NB4 (cell line): ENCODE measurements around the gene MYO9B.

Experiments
- CTCF ChIP-seq: IDR thresholded peaks from one replicate; pipeline ENCODE4 v1.5.1; 2012; ENCODE audit warnings: low read depth, low read length
- MAX ChIP-seq: IDR thresholded peaks from 2 replicates; pipeline ENCODE4 v1.6.1; 2011; ENCODE audit warnings: low read depth, low read length

DNA sequence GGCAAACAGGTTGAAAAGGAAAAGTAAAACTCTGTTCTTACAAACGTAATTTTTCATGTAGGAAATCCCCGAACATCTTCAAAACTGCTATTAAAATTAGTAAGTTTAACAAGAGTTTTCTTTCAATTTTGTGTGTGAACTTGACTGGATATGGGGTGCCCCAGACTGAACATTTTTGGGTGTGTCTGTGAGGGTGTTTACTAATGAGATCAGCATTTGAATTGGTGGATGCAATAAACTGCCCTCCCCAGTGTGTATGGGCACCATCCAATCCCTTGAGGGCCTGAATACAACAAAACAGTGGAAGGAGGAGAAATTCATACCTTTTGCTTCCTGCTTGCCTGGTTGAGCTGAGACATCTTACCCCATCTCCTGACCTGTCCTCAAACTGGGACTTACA is 12.1 kb upstream of the MYO9B start:
- TF ChIP-seq MAX = no peak
- TF ChIP-seq CTCF = no peak
